AG04450 (cell line): ENCODE measurements around the gene MRTO4. TPM values are rescaled to one million over a fixed set of nuclear protein-coding genes. Genes with fewer than 3 reads are reported as not detected.
"Not testable (repeated sequence)": the region's sequence is repeated elsewhere in the genome, so short reads cannot be mapped to it uniquely, and the experiment has no call there.

Source experiments
- CTCF ChIA-PET: fragments of 300-600, 350-600 bp; formaldehyde crosslinking; extraction: SDS; loops from one replicate; lab custom pipeline; 2022; ENCODE audit warnings: antibody characterized with exemption, inconsistent platforms; lab: Charles Lee
- POLR2A ChIA-PET: fragments of 350-600 bp; formaldehyde crosslinking; extraction: SDS; loops from one replicate; lab custom pipeline; 2021; ENCODE audit warnings: antibody characterized with exemption, inconsistent platforms; lab: Yijun Ruan, JAX
- DNase-seq: peaks from one replicate; pipeline ENCODE4 v3.0.0-alpha.2; 2011; ENCODE audit warnings: low read depth, low spot score
- H3K27ac ChIP-seq: one replicate; pipeline ENCODE4 v1.5.1; 2012; ENCODE audit warnings: low read depth, low read length, control low read depth
- H3K27me3 ChIP-seq: one replicate; pipeline ENCODE4 v1.6.0; 2012; ENCODE audit warnings: low read length; ENCODE audit not compliant: control insufficient read depth, insufficient read depth
- H3K4me3 ChIP-seq: 2 replicates; pipeline ENCODE4 v1.5.1; 2011; ENCODE audit warnings: mild to moderate bottlenecking, low read depth, low read length, control low read depth
- H3K9me3 ChIP-seq: 2 replicates; pipeline ENCODE4 v1.5.1; 2012; ENCODE audit warnings: low read length; ENCODE audit not compliant: control insufficient read depth, insufficient read depth
- polyA plus RNA-seq: library from polyadenylated mRNA; depleted of rRNA; stranded (reverse); fragments of >200 nt; gene quantifications from 2 replicates; pipeline ENCODE4 v1.2.3, GENCODE V29; 2011
- TF ChIP-seq, protein P1 (sequence below): IDR thresholded peaks from 2 replicates; pipeline ENCODE4 v1.5.1; 2011; ENCODE audit warnings: low read depth, low read length, control low read depth, inconsistent platforms

MRTO4 gene
- polyA plus RNA-seq, 1 experiment, result 30.8 TPM

DNA sequence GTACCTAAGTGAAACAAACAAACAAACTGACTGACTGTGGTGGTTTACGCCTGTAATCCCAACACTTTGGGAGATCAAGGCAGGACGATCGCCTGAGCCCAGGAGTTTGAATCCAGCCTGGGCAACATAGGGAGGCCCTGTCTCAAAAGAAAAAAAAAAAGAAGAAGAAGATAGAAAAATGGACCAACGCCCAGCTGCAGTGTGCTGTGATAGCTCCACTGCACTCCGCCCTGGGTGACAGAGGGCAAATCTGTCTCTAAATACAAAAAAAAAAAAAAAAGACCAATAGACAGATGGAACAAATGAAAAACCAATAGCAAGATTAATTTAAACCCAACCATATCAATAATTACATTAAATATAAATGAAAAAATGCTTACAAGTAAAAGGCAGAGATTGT is 23.0 kb downstream of the MRTO4 start:
- TF ChIP-seq, protein P1, sequence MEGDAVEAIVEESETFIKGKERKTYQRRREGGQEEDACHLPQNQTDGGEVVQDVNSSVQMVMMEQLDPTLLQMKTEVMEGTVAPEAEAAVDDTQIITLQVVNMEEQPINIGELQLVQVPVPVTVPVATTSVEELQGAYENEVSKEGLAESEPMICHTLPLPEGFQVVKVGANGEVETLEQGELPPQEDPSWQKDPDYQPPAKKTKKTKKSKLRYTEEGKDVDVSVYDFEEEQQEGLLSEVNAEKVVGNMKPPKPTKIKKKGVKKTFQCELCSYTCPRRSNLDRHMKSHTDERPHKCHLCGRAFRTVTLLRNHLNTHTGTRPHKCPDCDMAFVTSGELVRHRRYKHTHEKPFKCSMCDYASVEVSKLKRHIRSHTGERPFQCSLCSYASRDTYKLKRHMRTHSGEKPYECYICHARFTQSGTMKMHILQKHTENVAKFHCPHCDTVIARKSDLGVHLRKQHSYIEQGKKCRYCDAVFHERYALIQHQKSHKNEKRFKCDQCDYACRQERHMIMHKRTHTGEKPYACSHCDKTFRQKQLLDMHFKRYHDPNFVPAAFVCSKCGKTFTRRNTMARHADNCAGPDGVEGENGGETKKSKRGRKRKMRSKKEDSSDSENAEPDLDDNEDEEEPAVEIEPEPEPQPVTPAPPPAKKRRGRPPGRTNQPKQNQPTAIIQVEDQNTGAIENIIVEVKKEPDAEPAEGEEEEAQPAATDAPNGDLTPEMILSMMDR, result no peak

DNA sequence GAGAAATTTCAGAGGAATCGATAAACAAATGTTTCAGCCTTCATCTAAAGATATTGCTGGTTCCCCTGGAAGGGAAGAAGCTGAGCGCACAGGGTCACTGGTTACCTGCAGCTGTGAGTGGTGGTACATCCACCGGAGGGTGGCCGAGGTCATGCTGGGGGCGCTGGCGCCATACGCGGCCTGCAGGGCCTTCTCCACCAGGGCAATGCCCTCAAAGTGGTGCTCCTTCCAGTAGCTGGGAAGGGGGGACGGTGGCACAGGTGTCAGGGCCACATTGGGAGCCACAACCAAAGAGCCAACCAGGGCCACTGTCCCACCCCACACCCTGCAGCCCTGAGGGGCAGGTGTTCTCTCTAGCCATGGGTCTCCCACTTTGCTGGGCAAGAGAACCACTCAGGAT is 32.3 kb downstream of the MRTO4 start:
- Histone ChIP-seq H3K27me3 (no peaks in the 10 kb centered on the region), H3K27ac (no peak overlapping the region), H3K9me3 (no peaks in the 10 kb centered on the region; the same call in 1 of the 2 replicates), H3K4me3 (no peak overlapping the region)
- no peak for DNase-seq
- POLR2A ChIA-PET, result no interaction called here
- TF ChIP-seq, protein P1, result no peak
- CTCF ChIA-PET, result interaction anchor here (0.7 kb wide), 1 partner anchor 23 kb away, joined by 3 read pairs; no protein-coding TSS in a partner anchor

More for the DNA sequence above, 23.0 kb downstream of the MRTO4 start:
- H3K4me3 ChIP-seq, result no peak overlapping the region
- H3K9me3 ChIP-seq, result peaks cover 13% of the 10 kb centered on the region
- DNase-seq, result no peak
- H3K27ac ChIP-seq, result no peak overlapping the region
- CTCF ChIA-PET, result no interaction called here
- POLR2A ChIA-PET, result no interaction called here
- no peaks in the 10 kb centered on the region for H3K27me3 ChIP-seq

DNA sequence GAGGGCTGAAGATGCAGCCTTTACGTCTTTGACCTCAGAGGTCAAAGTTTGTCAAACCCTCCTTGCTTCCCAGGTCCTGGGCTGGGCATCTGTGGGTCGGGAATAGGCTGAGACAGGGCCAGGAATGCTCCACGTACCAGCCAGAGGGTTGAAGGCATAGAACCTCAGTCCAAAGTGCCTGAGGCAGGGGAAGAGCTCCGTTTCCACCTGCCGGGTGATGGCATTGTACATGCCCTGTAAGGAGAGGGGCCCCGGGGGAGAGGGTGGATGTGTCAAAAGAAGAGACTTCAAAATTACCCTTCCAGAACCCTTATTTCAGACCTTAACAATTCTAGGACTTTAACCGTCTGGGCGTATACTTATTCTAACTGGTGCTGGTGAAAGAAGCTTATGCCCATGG is 33.3 kb downstream of the MRTO4 start:
- CTCF ChIA-PET, result no interaction called here
- Histone ChIP-seq H3K27me3 (no peaks in the 10 kb centered on the region), H3K9me3 (no peaks in the 10 kb centered on the region; the same call in 1 of the 2 replicates), H3K4me3 (no peak overlapping the region), H3K27ac (no peak overlapping the region)
- no peak for DNase-seq
- TF ChIP-seq, protein P1, result no peak
- POLR2A ChIA-PET, result no interaction called here

DNA sequence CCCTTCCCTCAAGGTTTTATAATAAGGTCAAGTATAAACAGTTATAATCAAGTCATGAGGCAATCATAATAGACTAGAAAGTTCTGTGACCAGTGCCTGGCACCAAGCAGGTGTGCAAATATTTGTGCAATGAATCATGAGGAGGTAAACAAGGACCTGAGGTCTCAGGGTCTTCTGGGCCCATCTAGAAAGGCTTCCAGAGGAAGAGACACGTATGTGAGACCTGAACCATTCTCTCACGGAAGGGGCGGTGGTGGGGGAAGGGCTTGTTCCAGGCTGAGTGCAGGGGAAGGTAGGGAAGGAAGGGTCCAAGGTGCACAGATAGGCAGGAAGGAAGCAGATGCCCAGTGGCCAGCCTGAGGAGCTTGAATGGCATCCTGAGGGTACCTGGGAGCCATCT is 33.8 kb downstream of the MRTO4 start:
- POLR2A ChIA-PET, H3K4me3 ChIP-seq, H3K27ac ChIP-seq, H3K9me3 ChIP-seq, H3K27me3 ChIP-seq, DNase-seq, CTCF ChIA-PET: not testable (repeated sequence)

DNA sequence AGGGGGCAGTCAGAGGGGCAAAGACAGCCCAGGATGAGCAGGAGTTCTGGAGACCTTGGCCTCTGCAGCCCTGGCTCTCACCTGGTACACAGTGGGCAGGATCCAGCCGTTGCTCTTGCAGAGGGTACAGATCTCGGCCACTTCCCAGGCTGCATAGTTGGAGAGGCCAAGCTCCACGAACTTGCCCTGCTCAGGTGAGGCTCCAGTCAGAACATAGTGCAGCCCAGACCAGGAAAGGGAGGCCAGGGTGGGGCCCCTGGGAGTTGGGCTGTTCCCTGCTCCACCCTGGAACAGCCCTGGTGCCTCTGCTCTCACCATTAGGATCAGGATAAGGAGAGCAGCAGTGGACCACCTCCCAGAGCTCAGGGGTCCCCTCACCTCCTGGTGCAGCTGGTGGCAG is 34.2 kb downstream of the MRTO4 start:
- H3K4me3 ChIP-seq, POLR2A ChIA-PET, CTCF ChIA-PET: not testable (repeated sequence)

DNA sequence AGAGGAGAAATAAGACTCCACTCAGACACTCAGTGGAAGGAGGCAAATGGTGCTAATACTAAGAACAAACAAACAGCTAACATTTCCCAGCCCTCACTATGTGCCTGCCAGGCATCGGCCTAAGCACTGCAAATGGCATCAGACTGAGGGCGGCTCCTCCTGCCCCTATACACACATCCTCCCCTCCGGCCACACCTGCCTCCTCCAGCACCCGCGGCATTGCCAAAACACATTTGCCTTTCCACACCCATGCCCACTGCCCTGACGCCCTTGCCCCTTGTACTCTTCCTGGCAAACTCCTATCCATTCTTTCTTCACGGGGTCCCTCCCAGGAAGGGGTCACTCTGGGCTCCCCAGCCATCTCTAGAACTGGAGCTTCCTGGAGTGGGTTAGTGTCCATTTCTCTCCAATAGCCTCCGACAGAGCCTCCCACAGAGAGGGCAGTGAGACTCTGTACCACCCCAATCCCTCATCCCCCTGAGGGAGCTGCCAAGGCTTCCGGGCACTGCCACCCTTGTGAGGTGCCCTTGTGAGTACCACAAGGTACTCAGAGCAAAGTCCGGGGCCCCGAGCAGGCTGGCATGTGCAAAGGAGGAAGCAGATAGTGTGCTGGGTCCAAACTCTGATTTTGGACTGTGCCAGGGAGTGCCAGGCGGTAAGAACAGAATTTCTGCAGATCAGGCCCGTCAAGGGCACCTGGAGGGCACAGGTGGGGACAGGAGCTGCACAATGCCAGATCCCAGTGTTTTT is 36.0 kb downstream of the MRTO4 start:
- no peak overlapping the region for H3K4me3 ChIP-seq
- TF ChIP-seq, protein P1, result no peak
- DNase-seq, result no peak
- ChIA-PET POLR2A (no interaction called here), CTCF (no interaction called here)
- peaks cover 6% of the 10 kb centered on the region for H3K9me3 ChIP-seq
- no peaks in the 10 kb centered on the region for H3K27me3 ChIP-seq
- no peak overlapping the region for H3K27ac ChIP-seq

More for the DNA sequence above, 34.2 kb downstream of the MRTO4 start:
- not testable (repeated sequence) for DNase-seq, H3K27ac ChIP-seq, H3K9me3 ChIP-seq, H3K27me3 ChIP-seq

DNA sequence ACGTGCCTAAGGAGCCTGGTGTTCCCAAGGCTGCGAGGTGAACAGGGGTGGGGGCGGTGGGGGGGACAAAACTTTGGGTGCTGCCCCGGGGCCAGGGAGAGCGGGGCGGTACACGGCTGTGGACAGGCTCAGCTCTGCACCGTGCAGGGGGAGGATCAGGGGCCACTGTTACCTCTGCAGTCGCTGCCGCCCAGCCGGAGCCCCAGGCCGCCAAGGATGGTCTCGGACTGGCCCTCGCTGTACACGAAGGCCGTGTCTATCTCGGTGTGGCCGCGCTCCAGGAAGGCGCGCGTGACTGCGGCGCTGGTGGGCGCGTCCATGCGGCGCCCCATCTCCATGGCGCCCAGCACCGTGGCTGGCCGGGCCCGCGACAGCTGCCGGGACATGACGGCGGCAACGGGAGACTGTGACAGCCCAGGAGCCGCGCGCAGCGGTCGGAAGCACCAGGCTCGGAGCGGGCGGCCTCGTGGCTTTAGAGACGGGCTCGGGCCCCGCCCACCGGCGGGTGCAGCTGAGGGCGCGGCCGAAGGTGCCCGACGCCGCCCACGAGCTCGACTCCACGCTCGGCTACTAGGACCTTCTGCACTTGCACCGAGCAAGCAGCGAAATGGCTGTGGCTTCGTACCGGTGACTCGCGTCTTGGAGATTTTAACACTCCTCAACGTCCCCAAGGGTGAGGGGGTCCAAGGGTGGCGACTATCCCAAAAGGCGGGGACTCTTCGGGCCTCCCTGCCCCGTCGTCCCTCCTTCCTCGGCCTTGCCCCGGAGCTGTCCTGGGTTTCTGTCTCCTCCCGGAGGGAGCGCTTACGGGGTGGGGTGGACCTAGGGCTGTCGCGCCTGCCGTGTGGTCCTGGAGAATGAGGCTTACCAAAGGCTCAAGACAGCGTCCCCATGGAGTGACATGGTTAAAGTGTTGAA is 37.0 kb downstream of the MRTO4 start, which contains the start of gene AKR7A3:
AKR7A3 (minus strand) TSS at position 447 of the 918 bp plus-strand sequence; CDS start at position 386, 61 bp downstream.
- H3K27me3 ChIP-seq, POLR2A ChIA-PET, DNase-seq, CTCF ChIA-PET, H3K9me3 ChIP-seq, H3K27ac ChIP-seq: not testable (repeated sequence)
- H3K4me3 ChIP-seq, result peak within 1 kb of the TSS; percentile 43
